Nephron (organoid): ENCODE measurements around the gene TYROBP.
A peak's percentile ranks its signal among the peaks of the same experiment; 100 is the strongest.

ENCODE experiments used
- H3K27ac Mint-ChIP-seq, 3 experiments: 2 replicates each; pipeline ENCODE4 v1.8.0; 2020; ENCODE audit warnings: mixed read lengths in 3 of 3, mild to moderate bottlenecking in 2 of 3, moderate library complexity in 1 of 3
- H3K27me3 Mint-ChIP-seq: 2 replicates; pipeline ENCODE4 v1.8.0; 2021; ENCODE audit warnings: low read depth, mild to moderate bottlenecking, moderate library complexity, mixed read lengths
- H3K36me3 Mint-ChIP-seq: 2 replicates; pipeline ENCODE4 v1.8.0; 2020; ENCODE audit warnings: low read depth, mixed read lengths
- H3K4me1 Mint-ChIP-seq: 2 replicates; pipeline ENCODE4 v1.8.0; 2020; ENCODE audit warnings: mixed read lengths
- H3K4me3 Mint-ChIP-seq, 3 experiments: 2 replicates each; pipeline ENCODE4 v1.8.0; 2020; ENCODE audit warnings: mild to moderate bottlenecking in 3 of 3, mixed read lengths in 3 of 3, moderate library complexity in 2 of 3
- H3K9me3 Mint-ChIP-seq: 2 replicates; pipeline ENCODE4 v1.8.0; 2020; ENCODE audit warnings: mixed read lengths
- TF ChIP-seq, protein P1 (sequence below), 3 experiments: fragments of 200-600 bp; sonication (generic); IDR thresholded peaks; one replicate each; pipeline ENCODE4 v1.5.0; 2021; ENCODE audit warnings: antibody characterized with exemption in 3 of 3; ENCODE audit not compliant: unreplicated experiment in 3 of 3

TYROBP gene

DNA sequence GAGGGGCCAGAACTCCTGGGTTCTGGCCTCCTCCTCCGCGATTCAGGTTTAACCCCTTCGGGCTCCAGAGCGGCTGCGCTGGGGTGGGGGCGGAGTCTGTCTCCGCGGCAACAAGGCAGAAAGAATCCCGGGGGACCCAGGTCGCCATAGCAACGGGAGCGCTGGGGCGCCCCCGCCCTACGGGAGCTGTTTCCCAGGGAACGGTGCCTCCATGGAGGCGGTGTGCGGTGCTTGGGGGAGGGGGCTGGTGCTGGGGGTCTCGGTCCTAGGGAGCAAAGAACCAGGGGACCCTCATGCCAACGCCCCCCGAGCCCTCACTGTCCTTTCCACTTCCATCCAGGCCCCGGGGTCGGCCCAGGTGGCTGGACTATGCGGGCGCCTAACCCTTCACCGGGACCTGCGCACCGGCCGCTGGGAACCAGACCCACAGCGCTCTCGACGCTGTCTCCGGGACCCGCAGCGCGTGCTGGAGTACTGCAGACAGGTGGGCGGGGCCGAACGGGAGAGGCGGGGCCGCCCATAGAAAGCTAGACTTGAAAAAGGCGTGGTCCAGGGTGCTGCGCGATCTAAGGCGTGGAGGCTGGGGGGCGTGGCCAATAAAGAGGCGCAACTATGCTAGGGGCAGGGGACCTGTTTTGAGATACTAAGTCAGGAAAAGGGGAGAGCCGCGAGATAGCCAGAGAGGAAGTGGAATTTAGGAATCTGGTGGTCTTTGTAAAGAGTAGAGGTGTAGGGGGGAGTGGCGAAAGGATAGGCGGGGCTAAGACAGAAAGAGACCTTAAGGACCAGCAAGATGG lies 38.6 kb downstream of the TYROBP start:
- H3K36me3 Mint-ChIP-seq, result peaks cover 21% of the 10 kb centered on the region
- no peaks in the 10 kb centered on the region for H3K9me3 Mint-ChIP-seq
- H3K4me1 Mint-ChIP-seq, result peaks cover 5% of the 10 kb centered on the region
- H3K27ac Mint-ChIP-seq, result peak overlapping the region in 1 of 3 experiments; percentile 67
- TF ChIP-seq, protein P1, sequence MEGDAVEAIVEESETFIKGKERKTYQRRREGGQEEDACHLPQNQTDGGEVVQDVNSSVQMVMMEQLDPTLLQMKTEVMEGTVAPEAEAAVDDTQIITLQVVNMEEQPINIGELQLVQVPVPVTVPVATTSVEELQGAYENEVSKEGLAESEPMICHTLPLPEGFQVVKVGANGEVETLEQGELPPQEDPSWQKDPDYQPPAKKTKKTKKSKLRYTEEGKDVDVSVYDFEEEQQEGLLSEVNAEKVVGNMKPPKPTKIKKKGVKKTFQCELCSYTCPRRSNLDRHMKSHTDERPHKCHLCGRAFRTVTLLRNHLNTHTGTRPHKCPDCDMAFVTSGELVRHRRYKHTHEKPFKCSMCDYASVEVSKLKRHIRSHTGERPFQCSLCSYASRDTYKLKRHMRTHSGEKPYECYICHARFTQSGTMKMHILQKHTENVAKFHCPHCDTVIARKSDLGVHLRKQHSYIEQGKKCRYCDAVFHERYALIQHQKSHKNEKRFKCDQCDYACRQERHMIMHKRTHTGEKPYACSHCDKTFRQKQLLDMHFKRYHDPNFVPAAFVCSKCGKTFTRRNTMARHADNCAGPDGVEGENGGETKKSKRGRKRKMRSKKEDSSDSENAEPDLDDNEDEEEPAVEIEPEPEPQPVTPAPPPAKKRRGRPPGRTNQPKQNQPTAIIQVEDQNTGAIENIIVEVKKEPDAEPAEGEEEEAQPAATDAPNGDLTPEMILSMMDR (IDR thresholded peaks at IDR 0.05; ENCODE audit: unreplicated experiment in 3 of 3), result no peak
- peaks cover 32% of the 10 kb centered on the region for H3K27me3 Mint-ChIP-seq
- H3K4me3 Mint-ChIP-seq, result peak overlapping the region; percentile 81 to 89 (median 88)

- Mint-ChIP-seq H3K9me3 (no peaks in the 10 kb centered on the region), H3K4me3 (peak overlapping the region; percentile 81 to 89 (median 88)), H3K36me3 (peaks cover 18% of the 10 kb centered on the region), H3K27ac (peak overlapping the region in 1 of 3 experiments; percentile 67), H3K4me1 (peaks cover 5% of the 10 kb centered on the region), H3K27me3 (peaks cover 36% of the 10 kb centered on the region)
- TF ChIP-seq, protein P1 (IDR thresholded peaks at IDR 0.05; ENCODE audit: unreplicated experiment in 3 of 3), result no peak
These were observed 39.2 kb downstream of the TYROBP start for GRCh38 chr19:35868823-35869326.

GRCh38 chr19:35868172-35868822 lies 39.8 kb downstream of the TYROBP start, which contains the start of gene APLP1:
APLP1 (plus strand) TSS chr19:35868574; CDS start chr19:35868637, 63 bp downstream.
- no peaks in the 10 kb centered on the region for H3K9me3 Mint-ChIP-seq
- TF ChIP-seq, protein P1 (IDR thresholded peaks at IDR 0.05; ENCODE audit: unreplicated experiment in 3 of 3), result no peak
- H3K27me3 Mint-ChIP-seq, result peaks cover 41% of the 10 kb centered on the region
- peaks cover 15% of the 10 kb centered on the region for H3K36me3 Mint-ChIP-seq
- H3K27ac Mint-ChIP-seq, result peak within 1 kb of the TSS in 2 of 3 experiments; percentile 67 to 78
- H3K4me1 Mint-ChIP-seq, result peaks cover 5% of the 10 kb centered on the region
- peak within 1 kb of the TSS; percentile 81 to 89 (median 88) for H3K4me3 Mint-ChIP-seq

- no peak overlapping the region for H3K27ac Mint-ChIP-seq
- peak overlapping the region in 1 of 3 experiments; percentile 38 for H3K4me3 Mint-ChIP-seq
- no peaks in the 10 kb centered on the region for H3K9me3 Mint-ChIP-seq
- peaks cover 16% of the 10 kb centered on the region for H3K36me3 Mint-ChIP-seq
- no peaks in the 10 kb centered on the region for H3K4me1 Mint-ChIP-seq
- peaks cover 83% of the 10 kb centered on the region for H3K27me3 Mint-ChIP-seq
- TF ChIP-seq, protein P1 (IDR thresholded peaks at IDR 0.05; ENCODE audit: unreplicated experiment in 3 of 3), result no peak
These were observed 45.1 kb downstream of the TYROBP start for GRCh38 chr19:35863018-35863417.

- peaks cover 16% of the 10 kb centered on the region for H3K36me3 Mint-ChIP-seq
- H3K9me3 Mint-ChIP-seq, result no peaks in the 10 kb centered on the region
- no peaks in the 10 kb centered on the region for H3K4me1 Mint-ChIP-seq
- H3K27ac Mint-ChIP-seq, result no peak overlapping the region
- TF ChIP-seq, protein P1 (IDR thresholded peaks at IDR 0.05; ENCODE audit: unreplicated experiment in 3 of 3), result no peak
- H3K4me3 Mint-ChIP-seq, result peak overlapping the region in 1 of 3 experiments; percentile 41
- peaks cover 83% of the 10 kb centered on the region for H3K27me3 Mint-ChIP-seq
These were observed 45.6 kb downstream of the TYROBP start for GRCh38 chr19:35862528-35862927.
